ENCODE measurements around the gene CYTH1. TPM values are rescaled to one million over a fixed set of nuclear protein-coding genes. Genes with fewer than 3 reads are reported as not detected.

The CYTH1 gene
- polyA plus RNA-seq, 1 donor from 2014 or later, result 120 TPM

GRCh38 chr17:78753316-78754250 lies 28.5 kb downstream of the CYTH1 start:
- Histone ChIP-seq H4K20me1 (ENCODE audit: insufficient read depth) (no peaks in the 10 kb centered on the region), H3K27ac (ENCODE audit: low read length) (no peak overlapping the region), H2AFZ (ENCODE audit: low read depth, low read length) (no peak overlapping the region), H3K27me3 (ENCODE audit: insufficient read depth, low read depth, low read length) (no peaks in the 10 kb centered on the region), H3K4me2 (ENCODE audit: low read length) (no peak overlapping the region), H3K9me3 (ENCODE audit: low read length) (no peaks in the 10 kb centered on the region), H3F3A (ENCODE audit: insufficient read depth, low read length, poor library complexity, severe bottlenecking) (no peaks in the 10 kb centered on the region), H3K9ac (ENCODE audit: low read length) (no peak overlapping the region), H3K79me2 (replicated peaks; ENCODE audit: insufficient read depth, low read length) (peaks cover 18% of the 10 kb centered on the region), H3K9me2 (ENCODE audit: insufficient read depth, low read length) (no peaks in the 10 kb centered on the region), H3K36me3 (ENCODE audit: insufficient read depth, low read length) (no peaks in the 10 kb centered on the region), H3K4me3 (ENCODE audit: low read length) (no peak overlapping the region)
- no peak for TF ChIP-seq RAD21 (conservative IDR thresholded peaks at IDR 0.05)
- no peak for TF ChIP-seq TAF1 (IDR thresholded peaks at IDR 0.05; ENCODE audit: low read depth)
- TF ChIP-seq SMC3 (conservative IDR thresholded peaks at IDR 0.05; ENCODE audit: poor library complexity), result no peak
- TF ChIP-seq EP300 (conservative IDR thresholded peaks at IDR 0.05; ENCODE audit: poor library complexity, severe bottlenecking), result no peak
- no peak for TF ChIP-seq CTCF (IDR thresholded peaks at IDR 0.05; ENCODE audit: poor library complexity, severe bottlenecking)
- TF ChIP-seq POLR2AphosphoS5 (IDR thresholded peaks at IDR 0.05), result no peak
- no peak for TF ChIP-seq MXI1 (conservative IDR thresholded peaks at IDR 0.05; ENCODE audit: poor library complexity, severe bottlenecking)
- TF ChIP-seq EZH2 (IDR thresholded peaks at IDR 0.05; ENCODE audit: borderline replicate concordance, insufficient read depth, low read length, poor library complexity, severe bottlenecking), result no peak
- no peak for TF ChIP-seq REST (IDR thresholded peaks at IDR 0.05; ENCODE audit: borderline replicate concordance)

- no peaks in the 10 kb centered on the region for H3F3A ChIP-seq (ENCODE audit: insufficient read depth, low read length, poor library complexity, severe bottlenecking)
- TF ChIP-seq CTCF (IDR thresholded peaks at IDR 0.05; ENCODE audit: poor library complexity, severe bottlenecking) (no peak), POLR2AphosphoS5 (IDR thresholded peaks at IDR 0.05) (no peak), TAF1 (IDR thresholded peaks at IDR 0.05; ENCODE audit: low read depth) (no peak), EZH2 (IDR thresholded peaks at IDR 0.05; ENCODE audit: borderline replicate concordance, insufficient read depth, low read length, poor library complexity, severe bottlenecking) (no peak), MXI1 (conservative IDR thresholded peaks at IDR 0.05; ENCODE audit: poor library complexity, severe bottlenecking) (no peak), EP300 (conservative IDR thresholded peaks at IDR 0.05; ENCODE audit: poor library complexity, severe bottlenecking) (no peak), SMC3 (conservative IDR thresholded peaks at IDR 0.05; ENCODE audit: poor library complexity) (no peak), REST (IDR thresholded peaks at IDR 0.05; ENCODE audit: borderline replicate concordance) (no peak), RAD21 (conservative IDR thresholded peaks at IDR 0.05) (no peak)
- no peaks in the 10 kb centered on the region for H3K27me3 ChIP-seq (ENCODE audit: insufficient read depth, low read depth, low read length)
- no peak overlapping the region for H2AFZ ChIP-seq (ENCODE audit: low read depth, low read length)
- no peak overlapping the region for H3K4me2 ChIP-seq (ENCODE audit: low read length)
- no peaks in the 10 kb centered on the region for H3K9me2 ChIP-seq (ENCODE audit: insufficient read depth, low read length)
- H3K9me3 ChIP-seq (ENCODE audit: low read length), result no peaks in the 10 kb centered on the region
- H3K27ac ChIP-seq (ENCODE audit: low read length), result no peak overlapping the region
- peaks cover 24% of the 10 kb centered on the region for H3K79me2 ChIP-seq (replicated peaks; ENCODE audit: insufficient read depth, low read length)
- no peak overlapping the region for H3K4me3 ChIP-seq (ENCODE audit: low read length)
- H3K36me3 ChIP-seq (ENCODE audit: insufficient read depth, low read length), result no peaks in the 10 kb centered on the region
- no peak overlapping the region for H3K9ac ChIP-seq (ENCODE audit: low read length)
- no peaks in the 10 kb centered on the region for H4K20me1 ChIP-seq (ENCODE audit: insufficient read depth)
Observed at GRCh38 chr17:78751447-78752161, 30.5 kb downstream of the CYTH1 start.

Measured in neural cell (in vitro differentiated cells).